Cardiac fibroblast (primary cell): ENCODE measurements around the gene PLEKHA1.

Experiments used
- DNase-seq, 2 donors: peaks; one replicate each; pipeline versions ENCODE4 v3.0.0 to v3.0.0-alpha.2; 2010; ENCODE audit warnings: low read depth in 2 of 2
- H3K4me3 ChIP-seq, 2 donors: replicated peaks in 1 of 2; 1 replicate in 1 of 2; 2 replicates in 1 of 2; pipeline ENCODE4 v1.5.1; 2011; ENCODE audit warnings: low read depth in 2 of 2, low read length in 2 of 2, mild to moderate bottlenecking in 2 of 2, moderate library complexity in 1 of 2
- CTCF ChIP-seq: IDR thresholded peaks from one replicate; pipeline ENCODE4 v1.5.1; 2011; ENCODE audit warnings: low read depth, mild to moderate bottlenecking, low read length, inconsistent platforms

Gene PLEKHA1

DNA sequence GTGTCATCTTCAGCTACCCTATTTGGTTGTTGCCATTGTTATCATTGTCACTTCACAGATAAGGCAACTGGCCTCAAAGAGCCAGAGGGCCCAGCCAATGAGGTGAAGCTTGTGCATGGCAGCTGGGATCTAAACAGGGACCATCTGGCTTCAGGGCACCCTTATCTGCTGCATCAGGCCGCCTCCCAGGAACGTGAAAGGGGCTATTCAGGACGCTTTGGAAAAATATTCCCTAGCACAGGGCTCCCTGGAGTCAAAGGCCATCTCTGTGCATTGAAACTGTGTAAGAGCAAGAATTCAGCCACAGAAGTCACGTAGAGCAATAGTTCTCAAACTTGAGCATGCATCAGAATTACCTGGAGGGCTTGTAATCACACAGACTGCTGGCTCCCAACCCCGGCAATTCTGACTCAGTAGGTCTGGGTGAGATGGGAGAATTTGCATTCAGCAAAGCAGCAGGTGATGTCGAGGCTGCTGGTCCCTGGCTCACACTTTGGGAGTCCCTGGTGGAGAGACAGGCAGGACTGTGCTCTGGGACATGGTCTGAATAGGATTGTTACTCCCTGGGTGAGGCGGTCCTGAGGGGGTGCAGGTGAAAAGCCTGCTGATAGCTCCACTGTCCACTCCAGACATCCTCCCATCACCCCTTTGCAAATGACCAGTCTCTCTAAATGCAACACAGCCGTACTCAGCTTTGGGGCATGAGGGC, 21.5 kb upstream of the PLEKHA1 start:
- no peak overlapping the region for H3K4me3 ChIP-seq
- no peak for TF ChIP-seq CTCF
- DNase-seq: no peak

- no peak for DNase-seq
- no peak overlapping the region for H3K4me3 ChIP-seq
- no peak for TF ChIP-seq CTCF
These were observed 20.1 kb upstream of the PLEKHA1 start for GRCh38 chr10:122354383-122354782.

DNA sequence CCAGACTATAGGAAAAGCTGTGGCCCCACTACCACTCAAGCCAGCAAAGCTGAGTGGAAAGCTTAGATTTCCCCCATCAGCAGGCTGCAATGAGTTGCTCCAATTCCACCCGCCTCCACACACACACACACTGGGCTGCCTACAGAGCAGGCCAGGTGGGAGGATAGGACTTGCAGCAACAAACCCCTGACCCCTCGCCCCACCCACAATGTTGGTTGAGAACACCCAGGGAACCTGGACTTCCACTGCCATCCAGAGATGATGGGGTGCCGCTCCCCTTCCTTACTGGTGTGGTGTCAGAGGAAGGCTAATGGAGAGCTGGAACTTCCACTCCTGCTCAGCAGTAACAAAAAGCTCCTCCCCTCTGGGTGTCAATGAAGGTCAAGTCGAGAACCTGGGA, 16.8 kb upstream of the PLEKHA1 start:
- no peak for TF ChIP-seq CTCF
- no peak for DNase-seq
- no peak overlapping the region for H3K4me3 ChIP-seq

DNA sequence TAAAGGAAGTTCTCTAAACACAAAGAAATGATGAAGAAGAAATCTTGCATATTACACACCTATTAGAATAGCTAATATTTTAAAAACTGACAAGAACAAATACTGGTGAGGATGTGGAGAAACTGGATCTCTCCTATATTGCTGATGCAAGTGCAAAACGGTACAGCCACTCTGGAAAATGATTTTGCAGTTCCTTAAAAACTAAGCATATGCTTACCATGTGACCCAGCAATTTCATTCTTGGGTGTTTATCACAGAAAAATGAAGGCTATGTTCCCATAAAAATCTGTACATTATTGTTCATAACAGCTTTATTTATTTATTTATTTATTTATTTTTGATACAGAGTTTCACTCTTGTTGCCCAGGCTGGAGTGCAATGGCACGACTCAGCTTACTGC, 14.9 kb upstream of the PLEKHA1 start:
- no peak overlapping the region for H3K4me3 ChIP-seq
- no peak for DNase-seq
- TF ChIP-seq CTCF: no peak

GRCh38 chr10:122361046-122361445, 13.5 kb upstream of the PLEKHA1 start:
- H3K4me3 ChIP-seq: no peak overlapping the region
- no peak for DNase-seq
- TF ChIP-seq CTCF: no peak

- DNase-seq: no peak
- no peak for TF ChIP-seq CTCF
- H3K4me3 ChIP-seq: no peak overlapping the region
These were observed 12.4 kb upstream of the PLEKHA1 start for GRCh38 chr10:122362031-122362592.
